ENCODE measurements around the gene BGLAP.
A peak's percentile ranks its signal among the peaks of the same experiment; 100 is the strongest.

Gene BGLAP

GRCh38 chr1:156247460-156248322 is 5.7 kb downstream of the BGLAP start, which contains the start of gene PAQR6:
Gene PAQR6 (minus strand): TSS chr1:156248056. CDS start chr1:156246731, 1,325 bp downstream.
- no peak for DNase-seq (ENCODE audit: low read depth, low spot score)
- H3K4me3 ChIP-seq (ENCODE audit: low read length): no peak within 1 kb of the TSS

GRCh38 chr1:156248323-156248683 is 6.3 kb downstream of the BGLAP start:
- DNase-seq (ENCODE audit: low read depth, low spot score): no peak
- no peak overlapping the region for H3K4me3 ChIP-seq (ENCODE audit: low read length)

GRCh38 chr1:156249593-156249992 is 7.6 kb downstream of the BGLAP start:
- no peak for DNase-seq (ENCODE audit: low read depth, low spot score)
- no peak overlapping the region for H3K4me3 ChIP-seq (ENCODE audit: low read length)

GRCh38 chr1:156251527-156251926 is 9.5 kb downstream of the BGLAP start:
- H3K4me3 ChIP-seq (ENCODE audit: low read length): no peak overlapping the region
- peak; percentile 52 for DNase-seq (ENCODE audit: low read depth, low spot score)

- DNase-seq (ENCODE audit: low read depth, low spot score): no peak
- no peak overlapping the region for H3K4me3 ChIP-seq (ENCODE audit: low read length)
These were observed 11.7 kb downstream of the BGLAP start for GRCh38 chr1:156253634-156254033.

- DNase-seq (ENCODE audit: low read depth, low spot score): peak; percentile 51
- no peak overlapping the region for H3K4me3 ChIP-seq (ENCODE audit: low read length)
These were observed 15.7 kb downstream of the BGLAP start for GRCh38 chr1:156257711-156258110.

GRCh38 chr1:156258859-156259258 is 16.9 kb downstream of the BGLAP start:
- DNase-seq (ENCODE audit: low read depth, low spot score): no peak
- no peak overlapping the region for H3K4me3 ChIP-seq (ENCODE audit: low read length)

GRCh38 chr1:156259805-156260204 is 17.8 kb downstream of the BGLAP start:
- no peak overlapping the region for H3K4me3 ChIP-seq (ENCODE audit: low read length)
- DNase-seq (ENCODE audit: low read depth, low spot score): no peak

- H3K4me3 ChIP-seq (ENCODE audit: low read length): no peak overlapping the region
- no peak for DNase-seq (ENCODE audit: low read depth, low spot score)
These were observed 18.9 kb downstream of the BGLAP start for GRCh38 chr1:156260896-156261295.

- no peak for DNase-seq (ENCODE audit: low read depth, low spot score)
- H3K4me3 ChIP-seq (ENCODE audit: low read length): no peak overlapping the region
These were observed 20.7 kb downstream of the BGLAP start for GRCh38 chr1:156262461-156263287.

- H3K4me3 ChIP-seq (ENCODE audit: low read length): no peak overlapping the region
- no peak for DNase-seq (ENCODE audit: low read depth, low spot score)
These were observed 21.3 kb downstream of the BGLAP start for GRCh38 chr1:156263288-156263655.

GRCh38 chr1:156266051-156266450 is 24.1 kb downstream of the BGLAP start:
- no peak for DNase-seq (ENCODE audit: low read depth, low spot score)
- H3K4me3 ChIP-seq (ENCODE audit: low read length): no peak overlapping the region

GRCh38 chr1:156268336-156268735 is 26.4 kb downstream of the BGLAP start:
- no peak overlapping the region for H3K4me3 ChIP-seq (ENCODE audit: low read length)
- no peak for DNase-seq (ENCODE audit: low read depth, low spot score)

GRCh38 chr1:156270314-156270713 is 28.3 kb downstream of the BGLAP start:
- no peak for DNase-seq (ENCODE audit: low read depth, low spot score)
- H3K4me3 ChIP-seq (ENCODE audit: low read length): no peak overlapping the region

GRCh38 chr1:156276532-156276931 is 34.5 kb downstream of the BGLAP start:
- no peak for DNase-seq (ENCODE audit: low read depth, low spot score)
- no peak overlapping the region for H3K4me3 ChIP-seq (ENCODE audit: low read length)

GRCh38 chr1:156276966-156277381 is 35.0 kb downstream of the BGLAP start:
- no peak for DNase-seq (ENCODE audit: low read depth, low spot score)
- no peak overlapping the region for H3K4me3 ChIP-seq (ENCODE audit: low read length)

GRCh38 chr1:156279837-156280236 is 37.9 kb downstream of the BGLAP start:
- H3K4me3 ChIP-seq (ENCODE audit: low read length): no peak overlapping the region
- no peak for DNase-seq (ENCODE audit: low read depth, low spot score)

GRCh38 chr1:156281281-156281680 is 39.3 kb downstream of the BGLAP start:
- peak overlapping the region; percentile 81 for H3K4me3 ChIP-seq (ENCODE audit: low read length)
- no peak for DNase-seq (ENCODE audit: low read depth, low spot score)

GRCh38 chr1:156281693-156282478 is 39.9 kb downstream of the BGLAP start:
- DNase-seq (ENCODE audit: low read depth, low spot score): no peak
- peak overlapping the region; percentile 81 for H3K4me3 ChIP-seq (ENCODE audit: low read length)
